Neural crest cell (in vitro differentiated cells): Measurements from ENCODE around the gene KCNIP4. TPM values are rescaled to one million over a fixed set of nuclear protein-coding genes. Genes with fewer than 3 reads are reported as not detected.
A peak's percentile ranks its signal among the peaks of the same experiment; 100 is the strongest.

Experiments used
- DNase-seq: peaks from one replicate; pipeline ENCODE4 v3.0.0; 2021; ENCODE audit warnings: low read depth, mixed read lengths, low spot score
- H3K27ac Mint-ChIP-seq: one replicate; pipeline ENCODE4 v1.8.0; 2021; ENCODE audit warnings: mild to moderate bottlenecking, mixed read lengths; ENCODE audit not compliant: unreplicated experiment
- H3K27me3 Mint-ChIP-seq: 2 replicates; pipeline ENCODE4 v1.8.0; 2021; ENCODE audit warnings: low read depth, mild to moderate bottlenecking, mixed read lengths
- H3K36me3 Mint-ChIP-seq: 2 replicates; pipeline ENCODE4 v1.8.0; 2021; ENCODE audit warnings: low read depth, mild to moderate bottlenecking, mixed read lengths
- H3K4me1 Mint-ChIP-seq: 2 replicates; pipeline ENCODE4 v1.8.0; 2021; ENCODE audit warnings: mixed read lengths
- H3K4me3 Mint-ChIP-seq: one replicate; pipeline ENCODE4 v1.8.0; 2021; ENCODE audit warnings: mild to moderate bottlenecking, mixed read lengths
- H3K9me3 Mint-ChIP-seq: 2 replicates; pipeline ENCODE4 v1.8.0; 2021; ENCODE audit warnings: mixed read lengths
- total RNA-seq: library from RNA; stranded (reverse); gene quantifications from 2 replicates; pipeline ENCODE4 v1.2.1, GENCODE V29; 2021
- TF ChIP-seq, protein P1 (sequence below): fragments of 200-600 bp; sonication (generic); conservative IDR thresholded peaks from 2 replicates; pipeline ENCODE4 v1.5.0; 2021; ENCODE audit warnings: antibody characterized with exemption, mild to moderate bottlenecking

The KCNIP4 gene
- total RNA-seq, 1 donor from 2014 or later, result 0.33 TPM

DNA sequence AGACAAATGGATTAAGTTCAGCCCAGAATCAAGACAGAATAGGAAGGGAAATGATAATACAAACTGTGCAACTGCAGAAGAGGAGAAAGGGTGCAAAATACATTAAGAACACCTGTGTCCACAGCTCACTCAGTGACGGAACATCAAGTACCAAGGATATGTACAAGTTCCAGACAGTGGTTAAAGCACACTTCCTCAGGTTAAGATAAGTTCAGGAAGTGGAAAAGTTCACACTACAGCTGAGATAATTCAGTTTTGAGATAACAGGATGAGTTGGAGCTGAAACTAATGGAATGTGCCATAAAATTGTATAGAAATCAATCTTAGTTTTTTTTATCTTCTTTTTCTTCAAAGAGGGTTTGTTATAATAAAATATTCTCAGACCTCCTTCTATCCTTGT is 419.4 kb downstream of the KCNIP4 start:
- Mint-ChIP-seq H3K9me3 (no peaks in the 10 kb centered on the region), H3K4me1 (no peaks in the 10 kb centered on the region), H3K27ac (no peak overlapping the region), H3K27me3 (peaks cover 7% of the 10 kb centered on the region), H3K36me3 (no peaks in the 10 kb centered on the region), H3K4me3 (no peak overlapping the region)
- no peak for DNase-seq
- TF ChIP-seq, protein P1, sequence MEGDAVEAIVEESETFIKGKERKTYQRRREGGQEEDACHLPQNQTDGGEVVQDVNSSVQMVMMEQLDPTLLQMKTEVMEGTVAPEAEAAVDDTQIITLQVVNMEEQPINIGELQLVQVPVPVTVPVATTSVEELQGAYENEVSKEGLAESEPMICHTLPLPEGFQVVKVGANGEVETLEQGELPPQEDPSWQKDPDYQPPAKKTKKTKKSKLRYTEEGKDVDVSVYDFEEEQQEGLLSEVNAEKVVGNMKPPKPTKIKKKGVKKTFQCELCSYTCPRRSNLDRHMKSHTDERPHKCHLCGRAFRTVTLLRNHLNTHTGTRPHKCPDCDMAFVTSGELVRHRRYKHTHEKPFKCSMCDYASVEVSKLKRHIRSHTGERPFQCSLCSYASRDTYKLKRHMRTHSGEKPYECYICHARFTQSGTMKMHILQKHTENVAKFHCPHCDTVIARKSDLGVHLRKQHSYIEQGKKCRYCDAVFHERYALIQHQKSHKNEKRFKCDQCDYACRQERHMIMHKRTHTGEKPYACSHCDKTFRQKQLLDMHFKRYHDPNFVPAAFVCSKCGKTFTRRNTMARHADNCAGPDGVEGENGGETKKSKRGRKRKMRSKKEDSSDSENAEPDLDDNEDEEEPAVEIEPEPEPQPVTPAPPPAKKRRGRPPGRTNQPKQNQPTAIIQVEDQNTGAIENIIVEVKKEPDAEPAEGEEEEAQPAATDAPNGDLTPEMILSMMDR, result no peak

DNA sequence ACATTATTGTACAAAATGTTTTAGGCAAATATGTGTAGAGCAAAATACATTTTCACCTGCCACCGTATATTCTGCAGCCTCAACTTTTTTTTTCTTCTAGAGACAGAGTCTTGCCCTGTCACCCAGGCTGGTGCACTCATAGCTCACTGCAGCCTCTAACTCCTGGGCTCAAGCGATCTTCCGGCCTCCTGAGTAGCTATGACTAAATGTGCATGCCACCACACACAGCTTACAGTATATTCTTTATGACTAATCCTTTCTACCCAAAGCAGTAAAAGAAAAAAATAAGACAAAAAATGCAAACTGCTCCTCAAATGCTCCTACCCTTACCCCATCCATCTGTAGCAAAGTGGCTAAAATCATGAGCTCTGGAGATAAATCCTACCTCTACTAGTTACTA is 426.3 kb downstream of the KCNIP4 start:
- DNase-seq, result no peak
- Mint-ChIP-seq H3K27ac (no peak overlapping the region), H3K4me3 (no peak overlapping the region), H3K9me3 (peaks cover 3% of the 10 kb centered on the region), H3K36me3 (no peaks in the 10 kb centered on the region), H3K27me3 (peaks cover 22% of the 10 kb centered on the region), H3K4me1 (no peaks in the 10 kb centered on the region)
- TF ChIP-seq, protein P1, result no peak

DNA sequence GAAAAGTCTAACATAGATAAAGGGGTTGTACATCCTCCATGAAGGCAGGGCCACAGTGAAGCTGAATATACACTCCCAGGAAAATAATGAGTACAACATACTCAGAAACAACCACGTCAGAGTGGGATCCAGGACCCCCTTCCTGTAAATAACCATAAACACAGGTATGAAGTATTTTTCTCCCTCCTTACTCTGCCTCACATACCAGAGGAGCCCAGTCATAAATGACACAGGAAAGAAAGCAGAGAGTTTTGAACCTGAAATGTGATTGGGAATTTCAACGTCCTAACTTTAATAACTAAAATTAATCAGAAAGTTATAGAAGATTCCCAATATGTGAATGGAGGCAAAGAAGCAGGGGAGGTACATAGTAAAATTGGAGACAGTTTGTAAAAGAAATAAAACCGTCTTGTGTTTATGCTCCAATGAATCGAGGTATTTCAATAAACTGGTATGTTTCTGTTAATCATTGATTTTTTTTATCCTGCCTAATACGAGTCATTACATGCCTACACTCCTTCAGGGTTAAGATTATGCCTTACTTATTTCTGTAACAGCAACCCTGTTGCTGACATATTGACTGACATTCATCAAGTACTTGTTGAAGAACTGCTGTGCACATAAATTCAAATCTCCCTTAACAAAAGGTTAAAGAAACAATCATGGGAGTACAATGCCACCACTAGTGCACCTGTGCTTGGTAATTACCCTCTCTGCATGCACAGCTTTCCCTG is 431.3 kb downstream of the KCNIP4 start:
- Mint-ChIP-seq H3K9me3 (peaks cover 5% of the 10 kb centered on the region), H3K4me3 (no peak overlapping the region), H3K36me3 (no peaks in the 10 kb centered on the region), H3K27ac (no peak overlapping the region), H3K4me1 (no peaks in the 10 kb centered on the region), H3K27me3 (peaks cover 35% of the 10 kb centered on the region)
- no peak for DNase-seq
- TF ChIP-seq, protein P1, result no peak

DNA sequence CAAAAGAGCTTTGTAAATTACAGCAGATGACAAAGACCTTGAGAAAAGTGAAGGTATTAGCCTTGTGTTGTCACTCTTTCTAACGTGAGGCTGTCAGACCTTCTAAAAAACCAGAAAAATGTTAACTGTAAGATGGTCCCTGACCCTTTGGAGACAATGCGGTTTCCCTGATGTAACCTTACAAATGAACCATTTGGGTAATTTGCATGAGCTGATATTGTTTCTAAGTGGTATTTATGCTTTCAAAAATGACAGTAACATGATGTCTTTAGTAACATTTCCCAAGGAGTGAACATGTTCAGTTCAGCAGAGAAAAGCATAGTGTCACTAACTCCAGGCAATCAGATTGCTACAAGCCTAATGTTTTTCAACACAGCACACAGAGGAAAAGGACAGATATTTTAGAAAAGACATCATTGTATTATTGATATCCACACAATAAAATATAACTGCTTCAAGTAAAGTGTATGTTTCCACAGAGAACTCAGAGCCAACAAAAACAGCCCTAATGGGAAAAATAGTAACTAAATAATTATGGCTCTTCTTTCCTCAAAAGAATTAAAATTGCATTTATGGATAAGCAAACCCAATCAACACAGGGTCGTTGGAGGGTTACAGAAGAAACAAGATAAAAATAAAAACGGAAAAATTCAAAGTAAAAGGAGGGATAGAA is 434.4 kb downstream of the KCNIP4 start:
- no peak for DNase-seq
- Mint-ChIP-seq H3K27me3 (peaks cover 38% of the 10 kb centered on the region), H3K4me3 (no peak overlapping the region), H3K27ac (peak overlapping the region; percentile 37), H3K9me3 (peaks cover 2% of the 10 kb centered on the region), H3K36me3 (no peaks in the 10 kb centered on the region), H3K4me1 (no peaks in the 10 kb centered on the region)
- TF ChIP-seq, protein P1, result no peak

DNA sequence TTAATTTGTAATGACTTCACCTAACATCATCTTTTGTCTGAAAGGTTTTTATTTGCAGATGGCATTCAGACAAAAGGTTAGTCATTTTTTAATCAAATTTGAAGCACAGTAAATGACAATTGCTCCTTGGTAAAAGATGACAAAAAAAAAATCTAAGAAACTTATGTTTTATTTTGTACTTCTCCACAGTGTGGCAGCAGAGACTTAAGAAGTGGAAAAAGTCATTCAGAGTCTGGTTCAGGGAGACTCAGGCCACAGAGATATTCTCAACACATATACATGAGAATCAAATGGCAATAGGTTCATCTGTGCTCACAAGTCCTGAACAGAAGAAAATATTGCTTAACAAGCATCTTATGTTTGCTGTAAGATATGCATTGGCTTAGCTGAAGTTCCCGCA is 436.2 kb downstream of the KCNIP4 start:
- Mint-ChIP-seq H3K4me3 (no peak overlapping the region), H3K9me3 (peaks cover 2% of the 10 kb centered on the region), H3K27me3 (peaks cover 33% of the 10 kb centered on the region), H3K36me3 (no peaks in the 10 kb centered on the region), H3K27ac (no peak overlapping the region), H3K4me1 (no peaks in the 10 kb centered on the region)
- TF ChIP-seq, protein P1, result peak; percentile 73
- peak; percentile 3 for DNase-seq
